K562 treated with DMSO at 1 percent for 24 hours (cell line): ENCODE measurements around the gene POU6F2. TPM values are rescaled to one million over a fixed set of nuclear protein-coding genes. Genes with fewer than 3 reads are reported as not detected.

Experiments
- total RNA-seq: library from RNA; unstranded; fragments of 300-600 nt; gene quantifications from 2 replicates; pipeline ENCODE4 v1.2.3, GENCODE V29; 2022; ENCODE audit warnings: low read depth; ENCODE audit not compliant: insufficient read depth

Gene POU6F2, protein sequence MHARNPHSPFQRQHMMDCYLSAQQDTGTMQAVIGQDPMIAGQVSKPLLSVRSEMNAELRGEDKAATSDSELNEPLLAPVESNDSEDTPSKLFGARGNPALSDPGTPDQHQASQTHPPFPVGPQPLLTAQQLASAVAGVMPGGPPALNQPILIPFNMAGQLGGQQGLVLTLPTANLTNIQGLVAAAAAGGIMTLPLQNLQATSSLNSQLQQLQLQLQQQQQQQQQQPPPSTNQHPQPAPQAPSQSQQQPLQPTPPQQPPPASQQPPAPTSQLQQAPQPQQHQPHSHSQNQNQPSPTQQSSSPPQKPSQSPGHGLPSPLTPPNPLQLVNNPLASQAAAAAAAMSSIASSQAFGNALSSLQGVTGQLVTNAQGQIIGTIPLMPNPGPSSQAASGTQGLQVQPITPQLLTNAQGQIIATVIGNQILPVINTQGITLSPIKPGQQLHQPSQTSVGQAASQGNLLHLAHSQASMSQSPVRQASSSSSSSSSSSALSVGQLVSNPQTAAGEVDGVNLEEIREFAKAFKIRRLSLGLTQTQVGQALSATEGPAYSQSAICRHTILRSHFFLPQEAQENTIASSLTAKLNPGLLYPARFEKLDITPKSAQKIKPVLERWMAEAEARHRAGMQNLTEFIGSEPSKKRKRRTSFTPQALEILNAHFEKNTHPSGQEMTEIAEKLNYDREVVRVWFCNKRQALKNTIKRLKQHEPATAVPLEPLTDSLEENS
- total RNA-seq, result 4.3 and 5.9 TPM in 2 replicates

GRCh38 chr7:38977685-38978084, at the start of gene POU6F2:
Gene POU6F2 (plus strand): TSS chr7:38977909. CDS start chr7:38977954, 45 bp downstream.

Other genes starting within 250 kb of the POU6F2 start
- 11.7 and 20.3 TPM in 2 replicates for gene VPS41, start 68.7 kb upstream of the POU6F2 start, total RNA-seq